Left lung (tissue), 10 donors: ENCODE data around the gene CABLES2. TPM values are rescaled to one million over a fixed set of nuclear protein-coding genes. Genes with fewer than 3 reads are reported as not detected.

Experiments
- ATAC-seq: fragments of 200-7000 bp; cut with Tn5 transposase; one replicate; pipeline ENCODE4 v1.9.1; 2020; ENCODE audit warnings: moderate library complexity
- DNase-seq, 4 donors: peaks; one replicate each; pipeline ENCODE4 v3.0.0-alpha.2; 2013 to 2020
- H3K27ac ChIP-seq, 2 donors: fragments of 200-600 bp; sonication (generic) in 1 of 2; one replicate each; pipeline versions ENCODE4 v1.5.0 to v1.8.0; 2020 to 2021
- H3K27me3 ChIP-seq, 2 donors: fragments of 200-600 bp; sonication (generic) in 1 of 2; one replicate each; pipeline versions ENCODE4 v1.5.0 to v1.8.0; 2020 to 2021
- H3K36me3 ChIP-seq, 2 donors: fragments of 200-600 bp; sonication (generic) in 1 of 2; one replicate each; pipeline versions ENCODE4 v1.5.0 to v1.8.0; 2020 to 2021
- H3K4me1 ChIP-seq, 2 donors: fragments of 200-600 bp; one replicate each; pipeline ENCODE4 v1.8.0; 2021
- H3K4me3 ChIP-seq, 2 donors: fragments of 200-600 bp; sonication (generic) in 1 of 2; one replicate each; pipeline versions ENCODE4 v1.5.0 to v1.8.0; 2020 to 2021; ENCODE audit warnings: mild to moderate bottlenecking in 1 of 2
- H3K9me3 ChIP-seq, 2 donors: fragments of 200-600 bp; sonication (generic) in 1 of 2; one replicate each; pipeline versions ENCODE4 v1.5.0 to v1.8.0; 2020 to 2021
- CTCF ChIP-seq, 2 donors: fragments of 200-600 bp; sonication (generic) in 1 of 2; IDR thresholded peaks; one replicate each; pipeline versions ENCODE4 v1.5.0 to v1.8.0; 2021; ENCODE audit warnings: antibody characterized with exemption in 2 of 2
- intact Hi-C, 2 donors: fragments of 100-400 bp; cut with DNase I; formaldehyde crosslinking; loops; one replicate each; pipeline versions ENCODE4 v1.11.2 to v1.14.2; 2022
- polyA plus RNA-seq, 6 donors: library from polyadenylated mRNA; unstranded; fragments of 120-200 nt; gene quantifications; one replicate each; pipeline ENCODE4 v1.2.1, GENCODE V29; 2013; ENCODE audit not compliant: insufficient read length in 6 of 6
- total RNA-seq, 2 donors: library from RNA; stranded (reverse); fragmentation: NEBNext Ultra II Directional; extraction: Animal tissue kit (Norgen Biotek cat#: 25700); gene quantifications; one replicate each; pipeline ENCODE4 v1.2.1, GENCODE V29; 2021
- donor health status: DM: no; HTN: yes; CAD: no.
- donor health status: DM: no; HTN: no; CAD: no.

The CABLES2 gene
- total and polyA plus RNA-seq, 8 donors, result 4.1 to 16.7 (median 13.2) TPM

- TF ChIP-seq CTCF (IDR thresholded peaks at IDR 0.05), result no peak
- no peaks in the 10 kb centered on the region for H3K36me3 ChIP-seq
- H3K27me3 ChIP-seq, result peaks cover 0 to 49% of the 10 kb centered on the region in 2 donors
- no peak overlapping the region for H3K4me3 ChIP-seq
- intact Hi-C loops, result no loop called here
- no peaks in the 10 kb centered on the region for H3K9me3 ChIP-seq
- no peak for DNase-seq
- peaks cover 6 to 8% of the 10 kb centered on the region in 2 donors for H3K4me1 ChIP-seq
- no peak for ATAC-seq
- H3K27ac ChIP-seq, result no peak overlapping the region
Observed at GRCh38 chr20:62425281-62426058, 18.4 kb upstream of the CABLES2 start.

- no peak for TF ChIP-seq CTCF (IDR thresholded peaks at IDR 0.05)
- no peaks in the 10 kb centered on the region for H3K36me3 ChIP-seq
- no peak for ATAC-seq
- H3K4me3 ChIP-seq, result no peak overlapping the region
- peaks cover 6 to 8% of the 10 kb centered on the region in 2 donors for H3K4me1 ChIP-seq
- DNase-seq, result no peak
- H3K27ac ChIP-seq, result no peak overlapping the region
- no peaks in the 10 kb centered on the region for H3K9me3 ChIP-seq
- intact Hi-C loops, result no loop called here
- peaks cover 0 to 46% of the 10 kb centered on the region in 2 donors for H3K27me3 ChIP-seq
Observed at GRCh38 chr20:62424249-62425107, 17.4 kb upstream of the CABLES2 start.

- no peak for TF ChIP-seq CTCF (IDR thresholded peaks at IDR 0.05)
- ATAC-seq (no peak), DNase-seq (no peak)
- Histone ChIP-seq H3K4me3 (no peak overlapping the region), H3K4me1 (peaks cover 6% of the 10 kb centered on the region in 2 donors), H3K27ac (no peak overlapping the region), H3K9me3 (no peaks in the 10 kb centered on the region), H3K27me3 (peaks cover 0 to 49% of the 10 kb centered on the region in 2 donors), H3K36me3 (no peaks in the 10 kb centered on the region)
- intact Hi-C loops, result no loop called here
Observed at GRCh38 chr20:62423326-62423706, 16.2 kb upstream of the CABLES2 start.

- Histone ChIP-seq H3K9me3 (no peaks in the 10 kb centered on the region), H3K4me3 (no peak overlapping the region), H3K27ac (no peak overlapping the region), H3K36me3 (no peaks in the 10 kb centered on the region), H3K4me1 (peaks cover under 1 to 2% of the 10 kb centered on the region in 2 donors), H3K27me3 (peaks cover 0 to 43% of the 10 kb centered on the region in 2 donors)
- TF ChIP-seq CTCF (IDR thresholded peaks at IDR 0.05), result no peak
- intact Hi-C loops, result no loop called here
- ATAC-seq, result no peak
- no peak for DNase-seq
Observed at GRCh38 chr20:62422636-62423325, 15.7 kb upstream of the CABLES2 start.

GRCh38 chr20:62421716-62421990 is 14.6 kb upstream of the CABLES2 start:
- no peak for TF ChIP-seq CTCF (IDR thresholded peaks at IDR 0.05)
- Histone ChIP-seq H3K27ac (no peak overlapping the region), H3K9me3 (no peaks in the 10 kb centered on the region), H3K36me3 (no peaks in the 10 kb centered on the region), H3K4me1 (no peaks in the 10 kb centered on the region), H3K4me3 (no peak overlapping the region), H3K27me3 (peaks cover 0 to 41% of the 10 kb centered on the region in 2 donors)
- intact Hi-C loops, result no loop called here
- ATAC-seq, result no peak
- DNase-seq, result no peak
